ENCODE results near the gene TRAF2. TPM values are rescaled to one million over a fixed set of nuclear protein-coding genes. Genes with fewer than 3 reads are reported as not detected.

TRAF2 gene
- total RNA-seq, 1 experiment from 2014 or later, result 48.6 TPM

DNA sequence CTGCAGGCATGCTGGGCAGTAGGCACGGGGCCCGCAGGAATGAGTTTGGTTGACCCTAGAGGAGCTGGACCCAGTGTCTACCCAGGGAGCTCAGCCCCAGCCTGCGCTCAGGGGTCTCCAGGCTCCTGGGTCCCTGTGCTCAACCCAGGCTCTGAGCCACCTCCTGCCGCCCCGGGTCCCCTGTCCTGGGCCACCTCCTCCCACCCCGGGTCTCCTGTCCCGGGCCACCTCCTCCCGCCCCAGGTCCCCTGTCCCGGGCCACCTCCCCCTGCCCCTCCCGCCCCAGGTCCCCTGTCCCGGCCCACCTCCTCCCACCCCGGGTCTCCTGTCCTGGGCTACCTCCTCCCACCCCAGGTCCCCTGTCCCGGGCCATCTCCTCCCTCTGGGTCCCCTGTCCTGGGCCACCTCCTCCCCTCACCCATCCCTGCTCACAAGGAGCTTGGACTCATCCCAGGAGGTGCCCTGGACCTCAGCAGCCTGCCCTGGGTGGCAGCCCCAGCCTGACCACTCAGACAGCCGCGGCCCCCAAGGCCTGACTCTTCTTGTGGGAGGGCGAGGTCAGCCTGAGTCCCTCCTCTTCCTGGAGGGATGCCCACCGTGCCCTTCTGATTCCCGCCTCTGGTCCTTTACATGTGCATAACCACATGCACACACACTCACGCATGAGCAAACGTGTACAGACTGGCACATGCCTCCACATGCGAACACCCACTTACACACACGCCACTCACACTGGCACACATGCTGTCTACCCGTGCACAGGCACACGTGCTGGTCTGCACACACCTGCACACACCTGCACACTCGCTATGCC, 68.2 kb downstream of the TRAF2 start:
- Histone ChIP-seq H3K27me3 (ENCODE audit: control insufficient read depth, insufficient read depth, low read length) (no peaks in the 10 kb centered on the region), H3K36me3 (replicated peaks; ENCODE audit: control insufficient read depth, insufficient read depth, low read length) (no peaks in the 10 kb centered on the region)
- no peak for DNase-seq

DNA sequence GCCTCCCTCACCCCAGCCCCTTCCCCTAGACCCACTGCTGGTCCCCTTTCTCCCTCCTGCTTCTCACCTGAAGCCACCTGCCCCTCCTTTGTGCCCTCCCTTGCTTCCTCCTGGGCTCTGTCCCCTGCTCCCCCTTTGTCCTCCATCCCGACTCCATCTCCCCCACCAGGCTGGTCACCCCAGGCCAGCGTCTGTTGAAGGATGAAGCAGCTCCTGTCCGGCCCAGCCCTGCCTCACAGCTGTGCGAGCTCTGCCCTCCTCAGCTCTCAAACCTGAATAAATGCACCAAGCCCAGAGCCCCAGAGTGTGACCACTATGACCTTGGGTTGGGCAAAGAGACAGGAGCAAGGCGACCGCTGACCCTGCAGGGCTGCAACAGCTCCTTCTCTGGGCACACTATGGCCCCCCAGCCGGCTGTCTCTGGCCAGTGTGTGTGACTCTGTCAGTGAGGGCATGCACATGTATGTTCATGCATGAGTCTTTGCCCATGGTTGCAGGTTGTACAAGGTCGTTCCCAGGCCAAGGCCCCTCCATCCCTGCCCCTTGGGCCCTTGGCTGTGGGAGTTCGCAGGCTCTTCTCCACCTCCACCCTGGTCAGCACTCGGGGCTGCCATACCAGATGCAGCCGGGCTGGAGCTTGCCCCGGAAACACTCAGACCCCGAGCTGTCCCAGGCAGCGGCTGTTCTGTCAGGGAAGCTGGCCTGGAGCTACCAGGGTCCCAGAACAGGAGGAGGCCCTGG, 69.1 kb downstream of the TRAF2 start:
- no peak overlapping the region for H3K4me3 ChIP-seq (ENCODE audit: insufficient read depth, low read depth, low read length)
- H3K36me3 ChIP-seq (replicated peaks; ENCODE audit: control insufficient read depth, insufficient read depth, low read length), result no peaks in the 10 kb centered on the region
- no peak for DNase-seq
- no peaks in the 10 kb centered on the region for H3K27me3 ChIP-seq (ENCODE audit: control insufficient read depth, insufficient read depth, low read length)

More for the DNA sequence above, 68.2 kb downstream of the TRAF2 start:
- H3K4me3 ChIP-seq (ENCODE audit: insufficient read depth, low read depth, low read length), result no peak overlapping the region

DNA sequence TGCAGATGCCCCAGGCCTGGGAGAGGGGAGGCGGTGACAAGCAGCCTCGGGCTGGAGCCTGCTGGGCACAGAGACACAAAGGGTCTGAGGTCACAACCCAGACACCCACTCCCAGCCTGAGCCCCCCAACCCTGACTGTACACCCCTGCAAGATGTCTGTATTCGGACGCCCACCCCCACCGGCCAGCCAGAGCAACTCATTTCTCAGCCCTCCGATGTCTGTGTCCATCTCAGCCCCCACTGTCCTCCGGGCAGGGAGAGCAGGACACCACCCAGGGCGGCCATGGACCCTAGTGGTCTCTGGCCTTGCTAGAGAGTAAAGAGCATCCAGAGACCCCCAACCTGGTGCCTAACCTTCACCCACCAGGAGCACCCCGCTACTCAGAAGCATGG, 69.6 kb downstream of the TRAF2 start:
- H3K4me3 ChIP-seq (ENCODE audit: insufficient read depth, low read depth, low read length), result no peak overlapping the region
- DNase-seq, result no peak
- H3K36me3 ChIP-seq (replicated peaks; ENCODE audit: control insufficient read depth, insufficient read depth, low read length), result no peaks in the 10 kb centered on the region
- no peaks in the 10 kb centered on the region for H3K27me3 ChIP-seq (ENCODE audit: control insufficient read depth, insufficient read depth, low read length)

DNA sequence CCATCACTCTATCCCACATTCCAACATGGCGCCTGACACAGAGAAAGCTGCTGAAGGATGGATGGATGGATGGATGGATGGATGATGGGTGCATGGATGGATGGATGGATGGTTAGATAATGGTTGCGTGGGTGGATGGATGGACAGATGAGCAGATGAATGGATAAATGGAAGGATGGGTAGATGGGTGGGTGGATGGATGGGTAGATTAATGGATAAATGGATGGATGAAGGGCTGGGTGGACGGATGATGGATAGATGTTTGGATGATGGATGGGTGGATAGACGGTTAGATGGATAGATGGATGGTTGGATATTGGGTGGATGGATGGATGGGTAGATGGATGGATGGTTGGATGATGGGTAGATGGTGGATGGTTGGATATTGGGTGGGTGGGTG, 70.3 kb downstream of the TRAF2 start:
- Histone ChIP-seq H3K4me3 (ENCODE audit: insufficient read depth, low read depth, low read length) (no peak overlapping the region), H3K27me3 (ENCODE audit: control insufficient read depth, insufficient read depth, low read length) (no peaks in the 10 kb centered on the region), H3K36me3 (replicated peaks; ENCODE audit: control insufficient read depth, insufficient read depth, low read length) (no peaks in the 10 kb centered on the region)
- no peak for DNase-seq

DNA sequence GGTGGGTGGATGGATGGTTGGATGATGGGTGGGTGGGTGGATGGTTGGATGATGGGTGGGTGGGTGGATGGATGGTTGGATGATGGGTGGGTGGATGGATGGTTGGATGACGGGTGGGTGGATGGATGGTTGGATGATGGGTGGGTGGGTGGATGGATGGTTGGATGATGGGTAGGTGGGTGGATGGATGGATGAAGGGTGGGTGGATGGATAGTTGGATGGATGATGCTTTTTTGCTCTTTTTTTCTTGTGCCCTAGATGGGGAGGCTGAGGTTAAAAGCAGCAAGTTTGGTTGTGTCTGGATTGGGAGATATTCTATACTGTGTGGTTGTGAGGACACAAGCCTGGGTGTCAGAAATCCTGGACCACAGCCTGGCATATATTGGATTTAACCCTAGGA, 71.1 kb downstream of the TRAF2 start:
- no peak overlapping the region for H3K4me3 ChIP-seq (ENCODE audit: insufficient read depth, low read depth, low read length)
- DNase-seq, result no peak
- no peaks in the 10 kb centered on the region for H3K36me3 ChIP-seq (replicated peaks; ENCODE audit: control insufficient read depth, insufficient read depth, low read length)
- H3K27me3 ChIP-seq (ENCODE audit: control insufficient read depth, insufficient read depth, low read length), result no peaks in the 10 kb centered on the region

DNA sequence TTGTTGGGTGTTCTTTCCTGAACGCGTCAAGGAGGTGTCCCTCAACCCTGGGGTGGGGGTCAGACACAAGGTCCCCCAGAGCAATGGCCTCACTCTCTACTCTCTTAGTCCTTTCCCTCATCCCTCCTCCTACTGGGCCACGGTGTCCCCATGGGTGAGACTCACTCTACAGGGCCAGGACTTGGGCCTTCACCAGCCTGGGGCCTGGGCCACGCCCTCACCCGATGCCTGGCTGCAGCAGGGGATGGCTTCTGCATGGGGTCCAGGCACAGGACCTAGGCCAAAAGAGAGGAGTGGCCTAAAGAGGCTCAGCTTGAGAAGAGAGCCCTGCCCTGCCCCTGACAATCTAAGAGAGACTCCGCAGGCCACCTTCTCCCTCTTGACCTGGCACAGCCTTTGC, 71.6 kb downstream of the TRAF2 start:
- Histone ChIP-seq H3K27me3 (ENCODE audit: control insufficient read depth, insufficient read depth, low read length) (no peaks in the 10 kb centered on the region), H3K4me3 (ENCODE audit: insufficient read depth, low read depth, low read length) (no peak overlapping the region), H3K36me3 (replicated peaks; ENCODE audit: control insufficient read depth, insufficient read depth, low read length) (no peaks in the 10 kb centered on the region)
- no peak for DNase-seq

DNA sequence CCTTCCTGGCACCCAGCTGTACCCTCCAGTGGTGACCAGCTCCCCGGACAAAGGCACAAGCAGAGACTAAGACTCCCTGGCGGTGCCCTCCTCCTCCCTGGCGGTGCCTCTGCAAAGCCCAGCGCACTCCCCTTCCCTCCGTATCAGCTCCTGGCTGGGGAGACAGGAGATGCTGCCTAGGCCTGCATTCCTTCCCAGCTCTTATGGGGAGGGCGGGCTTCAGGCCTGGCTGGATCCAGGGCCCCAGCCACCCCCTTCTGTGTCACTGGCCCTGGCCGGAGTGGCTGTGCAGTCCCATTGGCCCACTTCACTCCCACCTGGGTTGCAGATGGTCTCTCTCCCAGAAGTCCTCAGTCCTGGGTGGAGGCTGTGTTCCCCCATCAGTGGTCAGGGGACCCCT, 72.2 kb downstream of the TRAF2 start:
- Histone ChIP-seq H3K36me3 (replicated peaks; ENCODE audit: control insufficient read depth, insufficient read depth, low read length) (no peaks in the 10 kb centered on the region), H3K4me3 (ENCODE audit: insufficient read depth, low read depth, low read length) (no peak overlapping the region), H3K27me3 (ENCODE audit: control insufficient read depth, insufficient read depth, low read length) (no peaks in the 10 kb centered on the region)
- no peak for DNase-seq

DNA sequence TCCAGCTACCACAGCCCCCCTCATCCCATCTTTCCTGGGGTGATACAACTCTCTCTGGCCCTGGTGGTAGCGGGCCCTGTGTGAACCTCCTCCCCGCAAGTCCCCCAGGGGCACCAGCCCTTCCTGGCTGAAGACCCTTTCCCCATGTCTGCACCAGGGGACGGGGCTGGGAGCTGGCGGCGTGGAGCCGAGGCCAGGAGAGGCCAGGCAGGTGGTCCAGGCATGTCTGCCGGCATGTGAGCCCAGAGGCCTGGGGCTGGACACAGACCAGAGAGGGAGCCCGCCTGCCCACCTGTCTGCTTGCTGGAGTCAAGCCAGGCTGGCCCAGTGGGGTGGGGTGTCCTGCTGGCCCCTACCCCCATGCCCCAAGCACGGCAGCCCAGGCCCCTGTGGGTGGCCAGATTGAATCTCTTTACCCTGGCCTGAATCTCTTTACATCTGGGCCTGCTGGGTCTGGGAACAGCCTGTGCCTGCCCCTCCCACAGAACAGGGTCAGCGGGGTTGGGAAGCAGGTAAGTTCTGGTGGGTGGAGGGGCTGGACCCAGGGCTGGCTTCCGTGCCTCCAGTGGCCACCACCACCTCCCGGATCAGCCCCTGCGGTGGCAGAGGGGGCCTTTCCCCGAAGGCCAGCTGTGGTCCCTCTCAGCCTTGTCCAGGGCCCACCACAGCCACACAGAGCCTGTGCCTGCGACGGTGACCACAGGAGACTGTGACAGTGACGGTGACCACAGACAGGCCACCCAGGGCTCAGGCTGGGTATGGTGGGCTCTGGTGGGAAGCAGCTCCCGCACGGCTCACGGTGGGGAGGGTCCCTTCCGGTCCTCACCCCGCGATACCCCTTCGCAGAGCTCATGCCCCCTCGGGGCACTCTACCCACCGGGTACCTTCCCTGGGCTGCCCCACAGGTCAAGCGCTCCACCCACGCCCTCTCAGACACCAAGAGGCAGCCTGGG, 72.9 kb downstream of the TRAF2 start:
- H3K4me3 ChIP-seq (ENCODE audit: insufficient read depth, low read depth, low read length), result no peak overlapping the region
- no peaks in the 10 kb centered on the region for H3K36me3 ChIP-seq (replicated peaks; ENCODE audit: control insufficient read depth, insufficient read depth, low read length)
- no peaks in the 10 kb centered on the region for H3K27me3 ChIP-seq (ENCODE audit: control insufficient read depth, insufficient read depth, low read length)
- DNase-seq, result no peak

DNA sequence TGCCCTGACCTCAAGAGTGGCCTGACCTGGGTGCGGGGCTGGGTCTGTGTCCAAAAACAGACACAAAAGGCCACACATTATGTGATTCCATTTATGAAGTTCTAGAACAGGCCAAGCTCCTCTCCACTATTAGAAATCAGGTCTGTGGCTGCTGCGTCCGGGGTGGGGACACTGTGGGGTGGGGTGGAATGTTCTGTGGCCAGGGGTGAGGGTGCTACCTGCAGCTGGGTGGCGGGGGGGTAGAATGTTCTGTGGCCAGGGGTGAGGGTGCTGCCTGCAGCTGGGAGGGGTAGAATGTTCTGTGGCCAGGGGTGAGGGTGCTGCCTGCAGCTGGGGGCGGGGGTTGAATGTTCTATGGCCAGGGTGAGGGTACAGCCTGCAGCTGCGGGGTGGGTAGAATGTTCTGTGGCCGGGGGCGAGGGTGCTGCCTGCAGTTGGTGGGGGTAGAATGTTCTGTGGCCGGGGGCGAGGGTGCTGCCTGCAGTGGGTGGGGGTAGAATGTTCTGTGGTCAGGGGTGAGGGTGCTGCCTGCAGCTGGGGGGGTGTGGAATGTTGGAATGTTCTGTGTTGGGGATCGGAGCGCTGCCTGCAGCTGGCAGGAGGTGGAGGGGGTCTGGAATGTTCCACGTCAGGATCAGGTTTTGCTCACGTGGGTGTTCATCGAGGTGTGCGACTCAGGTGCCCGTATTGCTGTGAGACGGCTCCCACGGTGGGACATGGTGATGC, 74.1 kb downstream of the TRAF2 start:
- Histone ChIP-seq H3K36me3 (replicated peaks; ENCODE audit: control insufficient read depth, insufficient read depth, low read length) (no peaks in the 10 kb centered on the region), H3K27me3 (ENCODE audit: control insufficient read depth, insufficient read depth, low read length) (no peaks in the 10 kb centered on the region), H3K4me3 (ENCODE audit: insufficient read depth, low read depth, low read length) (no peak overlapping the region)
- no peak for DNase-seq

DNA sequence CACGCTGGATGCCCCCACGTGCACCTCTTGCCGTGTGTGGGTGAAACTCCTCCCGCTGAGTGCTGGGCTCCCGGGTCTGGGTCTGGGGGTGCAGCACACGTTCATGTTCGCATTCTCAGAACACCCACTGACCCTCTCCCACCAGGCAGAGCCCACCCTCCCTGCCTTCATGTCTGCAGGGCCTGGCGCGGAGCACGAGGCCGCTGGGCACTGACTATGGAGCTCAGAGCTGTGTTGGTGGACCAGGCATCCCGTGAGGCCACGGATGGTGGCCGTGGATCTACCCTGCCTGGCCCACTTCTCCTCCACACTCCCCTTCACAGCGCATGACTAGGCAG, 74.6 kb downstream of the TRAF2 start:
- H3K36me3 ChIP-seq (replicated peaks; ENCODE audit: control insufficient read depth, insufficient read depth, low read length), result no peaks in the 10 kb centered on the region
- no peaks in the 10 kb centered on the region for H3K27me3 ChIP-seq (ENCODE audit: control insufficient read depth, insufficient read depth, low read length)
- DNase-seq, result no peak
- no peak overlapping the region for H3K4me3 ChIP-seq (ENCODE audit: insufficient read depth, low read depth, low read length)

DNA sequence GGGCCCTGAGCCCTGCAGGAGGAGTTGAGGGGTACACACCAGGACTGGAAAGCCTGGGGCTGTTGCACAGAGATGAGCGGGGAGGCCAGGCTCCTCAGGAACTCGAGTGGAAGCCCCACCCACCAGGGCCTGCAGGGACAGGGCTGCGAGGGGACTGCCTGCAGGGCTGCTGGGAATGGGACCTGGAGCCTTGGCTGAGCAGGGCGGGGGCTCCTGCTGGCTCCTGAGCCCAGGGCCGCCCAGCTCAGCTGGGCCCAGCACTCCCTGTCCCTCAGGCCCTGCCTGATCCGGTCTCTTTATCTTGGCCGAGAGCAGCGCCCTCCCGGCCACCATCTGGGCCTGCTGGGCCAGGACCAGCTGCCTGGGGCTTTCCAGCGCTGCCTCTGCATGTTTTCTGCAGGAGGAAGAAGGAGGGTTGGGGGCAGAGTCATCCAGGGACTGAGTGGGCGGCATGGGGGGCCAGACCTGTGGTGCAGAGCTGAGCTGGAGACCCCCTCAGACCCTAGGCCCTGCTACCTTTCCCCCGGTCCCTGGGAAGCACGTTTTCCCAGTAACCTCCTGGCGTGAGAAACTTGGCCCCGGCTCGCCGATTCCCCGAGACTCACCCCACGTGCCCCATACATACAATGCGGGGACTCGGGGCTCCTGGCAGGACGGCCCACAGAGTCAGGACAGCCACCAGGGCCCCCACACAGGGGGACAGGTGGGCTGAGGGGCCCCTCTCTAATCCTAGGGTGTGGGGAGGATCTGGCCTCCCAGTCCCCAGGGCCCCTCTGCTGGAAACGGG, 75.2 kb downstream of the TRAF2 start:
- no peak for DNase-seq
- H3K27me3 ChIP-seq (ENCODE audit: control insufficient read depth, insufficient read depth, low read length), result no peaks in the 10 kb centered on the region
- no peak overlapping the region for H3K4me3 ChIP-seq (ENCODE audit: insufficient read depth, low read depth, low read length)
- no peaks in the 10 kb centered on the region for H3K36me3 ChIP-seq (replicated peaks; ENCODE audit: control insufficient read depth, insufficient read depth, low read length)

DNA sequence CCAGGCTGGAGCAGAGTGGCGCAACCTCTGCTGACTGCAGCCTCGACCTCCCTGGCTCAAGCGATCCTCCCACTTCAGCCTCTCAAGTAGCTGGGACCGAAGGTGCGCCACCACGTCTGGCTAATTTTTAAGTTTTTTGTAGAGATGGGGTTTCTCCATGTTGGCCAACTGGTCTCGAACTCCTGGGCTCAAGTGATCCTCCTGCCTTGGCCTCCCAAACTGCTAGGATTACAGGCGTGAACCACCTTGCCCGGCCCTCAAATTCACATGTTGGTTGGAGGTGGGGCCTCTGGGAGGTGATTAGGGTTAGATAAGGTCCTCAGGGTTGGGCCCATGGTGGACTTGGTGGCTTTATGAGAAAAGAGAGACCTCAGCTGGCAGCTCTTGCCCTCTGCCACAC, 75.8 kb downstream of the TRAF2 start:
- Histone ChIP-seq H3K4me3 (ENCODE audit: insufficient read depth, low read depth, low read length) (no peak overlapping the region), H3K27me3 (ENCODE audit: control insufficient read depth, insufficient read depth, low read length) (no peaks in the 10 kb centered on the region), H3K36me3 (replicated peaks; ENCODE audit: control insufficient read depth, insufficient read depth, low read length) (no peaks in the 10 kb centered on the region)
- DNase-seq, result no peak

DNA sequence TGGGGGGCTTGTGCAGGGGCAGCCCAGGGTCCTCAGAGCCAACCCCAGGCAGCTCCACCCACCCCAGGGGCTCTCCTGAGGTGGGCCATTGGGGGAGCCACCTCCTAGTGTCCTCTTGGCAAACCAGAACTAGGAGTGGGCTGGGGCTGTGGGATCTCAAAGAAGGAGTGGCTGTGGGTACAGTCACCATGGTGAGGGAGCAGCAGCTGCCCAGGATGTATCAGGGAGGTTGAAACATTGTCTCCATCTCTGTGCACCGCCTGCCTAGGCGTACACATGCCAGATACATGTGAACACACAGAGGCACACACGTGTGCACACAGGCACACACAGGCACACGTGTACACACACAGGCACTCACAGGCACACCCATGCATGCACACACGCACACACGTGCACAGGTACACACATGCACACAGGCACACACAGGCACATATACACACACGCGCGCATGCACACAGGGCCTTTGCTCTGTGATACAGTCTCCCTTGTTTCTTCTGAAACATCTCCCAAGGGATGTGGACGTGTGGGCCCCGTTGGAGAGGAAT, 76.5 kb downstream of the TRAF2 start:
- DNase-seq, result no peak
- H3K4me3 ChIP-seq (ENCODE audit: insufficient read depth, low read depth, low read length), result no peak overlapping the region
- H3K27me3 ChIP-seq (ENCODE audit: control insufficient read depth, insufficient read depth, low read length), result no peaks in the 10 kb centered on the region
- H3K36me3 ChIP-seq (replicated peaks; ENCODE audit: control insufficient read depth, insufficient read depth, low read length), result no peaks in the 10 kb centered on the region

All from H7 (cell line).